ENCODE measurements around the gene PGS1. TPM values are rescaled to one million over a fixed set of nuclear protein-coding genes. Genes with fewer than 3 reads are reported as not detected.

Gene PGS1
- total and polyA plus RNA-seq, 2 experiments from 2014 or later, result 30.4 to 42.5 TPM

GRCh38 chr17:78425429-78425828, 47.0 kb downstream of the PGS1 start:
- TF ChIP-seq EZH2 (IDR thresholded peaks at IDR 0.05; ENCODE audit: borderline replicate concordance) (no peak), CTCF (IDR thresholded peaks at IDR 0.05; ENCODE audit: poor library complexity) (no peak)
- Histone ChIP-seq H3K79me2 (peaks cover 5% of the 10 kb centered on the region), H3K36me3 (replicated peaks; ENCODE audit: insufficient read depth, low read depth) (no peaks in the 10 kb centered on the region), H3K4me3 (no peak overlapping the region), H3K9me3 (ENCODE audit: low read depth) (no peaks in the 10 kb centered on the region), H3K27me3 (no peaks in the 10 kb centered on the region), H3K4me2 (no peak overlapping the region), H3K9me2 (replicated peaks; ENCODE audit: insufficient read depth) (no peaks in the 10 kb centered on the region), H2AFZ (no peak overlapping the region), H3K27ac (no peak overlapping the region), H4K20me1 (ENCODE audit: insufficient read depth, poor library complexity, severe bottlenecking) (no peaks in the 10 kb centered on the region), H3K4me1 (ENCODE audit: insufficient read depth) (peaks cover 23% of the 10 kb centered on the region)
- WGBS (ENCODE audit: low lambda C conversion rate, missing lambda C conversion rate), result 91% methylated on average over 17 of the region's 17 CpGs
- no peak for DNase-seq (ENCODE audit: low spot score)

GRCh38 chr17:78426293-78426879, 47.9 kb downstream of the PGS1 start:
- peaks cover 14% of the 10 kb centered on the region for H3K4me1 ChIP-seq (ENCODE audit: insufficient read depth)
- no peak for DNase-seq (ENCODE audit: low spot score)
- no peaks in the 10 kb centered on the region for H3K9me2 ChIP-seq (replicated peaks; ENCODE audit: insufficient read depth)
- no peaks in the 10 kb centered on the region for H3K27me3 ChIP-seq
- no peaks in the 10 kb centered on the region for H3K9me3 ChIP-seq (ENCODE audit: low read depth)
- no peak overlapping the region for H3K4me3 ChIP-seq
- WGBS (ENCODE audit: low lambda C conversion rate, missing lambda C conversion rate), result 91% methylated on average over 21 of the region's 22 CpGs
- H3K4me2 ChIP-seq, result no peak overlapping the region
- TF ChIP-seq EZH2phosphoT487 (IDR thresholded peaks at IDR 0.05; ENCODE audit: low read depth, severe bottlenecking, unreplicated experiment) (no peak), CTCF (IDR thresholded peaks at IDR 0.05; ENCODE audit: poor library complexity) (no peak), EZH2 (IDR thresholded peaks at IDR 0.05; ENCODE audit: borderline replicate concordance) (no peak)
- no peaks in the 10 kb centered on the region for H4K20me1 ChIP-seq (ENCODE audit: insufficient read depth, poor library complexity, severe bottlenecking)
- H2AFZ ChIP-seq, result no peak overlapping the region
- peaks cover 5% of the 10 kb centered on the region for H3K79me2 ChIP-seq
- no peaks in the 10 kb centered on the region for H3K36me3 ChIP-seq (replicated peaks; ENCODE audit: insufficient read depth, low read depth)
- H3K27ac ChIP-seq, result no peak overlapping the region

GRCh38 chr17:78427140-78427539, 48.7 kb downstream of the PGS1 start:
- Histone ChIP-seq H3K27me3 (no peaks in the 10 kb centered on the region), H3K36me3 (replicated peaks; ENCODE audit: insufficient read depth, low read depth) (no peaks in the 10 kb centered on the region), H2AFZ (no peak overlapping the region), H3K79me2 (peaks cover 5% of the 10 kb centered on the region), H3K4me1 (ENCODE audit: insufficient read depth) (peaks cover 8% of the 10 kb centered on the region), H3K9me3 (ENCODE audit: low read depth) (no peaks in the 10 kb centered on the region), H3K9me2 (replicated peaks; ENCODE audit: insufficient read depth) (no peaks in the 10 kb centered on the region), H3K4me2 (no peak overlapping the region), H3K27ac (no peak overlapping the region), H4K20me1 (ENCODE audit: insufficient read depth, poor library complexity, severe bottlenecking) (no peaks in the 10 kb centered on the region), H3K4me3 (no peak overlapping the region)
- no peak for DNase-seq (ENCODE audit: low spot score)
- TF ChIP-seq EZH2 (IDR thresholded peaks at IDR 0.05; ENCODE audit: borderline replicate concordance) (no peak), CTCF (IDR thresholded peaks at IDR 0.05; ENCODE audit: poor library complexity) (no peak), EZH2phosphoT487 (IDR thresholded peaks at IDR 0.05; ENCODE audit: low read depth, severe bottlenecking, unreplicated experiment) (no peak)
- 97% methylated on average over 11 of the region's 11 CpGs for WGBS (ENCODE audit: low lambda C conversion rate, missing lambda C conversion rate)
